Breast epithelium (tissue), 4 donors: ENCODE data around the gene PDE4A. TPM values are rescaled to one million over a fixed set of nuclear protein-coding genes. Genes with fewer than 3 reads are reported as not detected.

Experiments
- DNase-seq, 2 donors: peaks; one replicate each; pipeline ENCODE4 v3.0.0-alpha.2; 2019; ENCODE audit warnings: low spot score in 2 of 2
- H3K27ac ChIP-seq, 2 donors: fragments of 200-600 bp; sonication (generic) in 1 of 2; one replicate each; pipeline ENCODE4 v1.5.1; 2016 to 2019; ENCODE audit warnings: mild to moderate bottlenecking in 1 of 2
- H3K27me3 ChIP-seq, 2 donors: fragments of 200-600 bp; sonication (generic) in 1 of 2; one replicate each; pipeline versions ENCODE4 v1.5.1 to v1.6.0; 2017 to 2019; ENCODE audit warnings: control low read depth in 1 of 2, mild to moderate bottlenecking in 1 of 2
- H3K36me3 ChIP-seq: fragments of 200-600 bp; one replicate; pipeline ENCODE4 v1.5.1; 2019
- H3K4me1 ChIP-seq, 2 donors: fragments of 200-600 bp; sonication (generic); one replicate each; pipeline ENCODE4 v1.5.1; 2016 to 2019; ENCODE audit warnings: control low read depth in 1 of 2
- H3K4me3 ChIP-seq, 3 donors: fragments of 200-600 bp; sonication (generic); 1 replicate in 2 of 3; 2 replicates in 1 of 3; pipeline ENCODE4 v1.5.1; 2016 to 2019; ENCODE audit warnings: mild to moderate bottlenecking in 3 of 3, moderate library complexity in 2 of 3
- H3K9me3 ChIP-seq, 2 donors: fragments of 200-600 bp; sonication (generic) in 1 of 2; one replicate each; pipeline ENCODE4 v1.5.1; 2016 to 2019; ENCODE audit warnings: control low read depth in 1 of 2
- POLR2A ChIP-seq: fragments of 450-650 bp; IDR thresholded peaks from one replicate; pipeline ENCODE4 v1.6.1; 2016; ENCODE audit warnings: antibody characterized with exemption, mild to moderate bottlenecking, moderate library complexity
- POLR2AphosphoS5 ChIP-seq, 3 donors: sonication (generic); formaldehyde crosslinking; IDR thresholded peaks; one replicate each; pipeline ENCODE4 v1.6.1; 2017; ENCODE audit warnings: antibody characterized with exemption in 3 of 3
- intact Hi-C: fragments of 100-400 bp; cut with DNase I; formaldehyde crosslinking; loops from one replicate; pipeline ENCODE4 v1.15.1; 2023; ENCODE audit warnings: low total_unique reads
- total RNA-seq, 3 donors: library from RNA; depleted of rRNA; stranded (reverse); fragments of >200 nt; gene quantifications; one replicate each; pipeline ENCODE4 v1.1.0, GENCODE V29; 2016
- TF ChIP-seq, protein P1 (sequence below), 3 donors: fragments of 450-650 bp; IDR thresholded peaks; one replicate each; pipeline ENCODE4 v1.5.1; 2016 to 2017; ENCODE audit warnings: antibody characterized with exemption in 3 of 3, mild to moderate bottlenecking in 3 of 3, moderate library complexity in 3 of 3

Gene PDE4A
- total RNA-seq, 3 donors from 2014 or later: 5.6 to 20.3 (median 12.1) TPM

DNA sequence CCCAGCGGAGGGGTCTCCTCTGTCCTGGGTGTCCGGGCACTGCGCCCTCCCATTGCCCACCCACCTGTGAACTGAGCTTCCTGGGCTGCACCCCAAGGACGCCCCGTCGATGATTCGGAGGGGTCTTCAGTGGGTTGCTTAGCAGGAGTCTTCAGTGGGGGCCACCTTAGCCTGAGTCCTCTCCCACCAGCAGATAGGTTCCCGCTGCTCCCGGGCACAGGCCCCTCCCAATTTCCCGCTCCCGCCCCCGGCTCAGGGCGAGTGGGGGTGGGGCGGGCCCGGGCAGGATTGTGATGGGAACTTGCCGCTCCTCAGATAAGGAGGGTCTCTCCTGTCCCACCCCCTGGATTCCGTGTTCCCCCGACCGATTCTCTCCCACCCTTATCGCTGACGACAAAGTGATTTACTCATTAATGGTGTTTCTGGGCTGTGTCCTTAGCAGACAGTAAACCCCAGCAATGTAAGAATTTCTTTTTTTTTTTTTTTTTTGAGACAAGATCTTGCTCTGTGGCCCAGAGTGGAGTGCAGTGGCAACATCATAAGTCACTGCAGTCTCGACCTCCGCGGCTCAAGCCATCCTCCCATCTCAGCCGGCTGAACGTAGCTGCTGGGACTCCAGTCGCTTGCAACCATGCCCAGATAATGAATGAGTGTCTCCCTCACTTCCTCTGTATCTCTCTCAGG is 97.6 kb downstream of the PDE4A start:
- Histone ChIP-seq H3K27me3 (peaks cover 0 to 20% of the 10 kb centered on the region in 2 donors), H3K4me1 (no peaks in the 10 kb centered on the region), H3K27ac (peak overlapping the region; percentile 25 to 45), H3K4me3 (peak overlapping the region; percentile 17 to 69 (median 61)), H3K36me3 (no peaks in the 10 kb centered on the region), H3K9me3 (no peaks in the 10 kb centered on the region)
- TF ChIP-seq POLR2A (no peak), POLR2AphosphoS5 (IDR thresholded peaks at IDR 0.05) (no peak)
- TF ChIP-seq, protein P1, sequence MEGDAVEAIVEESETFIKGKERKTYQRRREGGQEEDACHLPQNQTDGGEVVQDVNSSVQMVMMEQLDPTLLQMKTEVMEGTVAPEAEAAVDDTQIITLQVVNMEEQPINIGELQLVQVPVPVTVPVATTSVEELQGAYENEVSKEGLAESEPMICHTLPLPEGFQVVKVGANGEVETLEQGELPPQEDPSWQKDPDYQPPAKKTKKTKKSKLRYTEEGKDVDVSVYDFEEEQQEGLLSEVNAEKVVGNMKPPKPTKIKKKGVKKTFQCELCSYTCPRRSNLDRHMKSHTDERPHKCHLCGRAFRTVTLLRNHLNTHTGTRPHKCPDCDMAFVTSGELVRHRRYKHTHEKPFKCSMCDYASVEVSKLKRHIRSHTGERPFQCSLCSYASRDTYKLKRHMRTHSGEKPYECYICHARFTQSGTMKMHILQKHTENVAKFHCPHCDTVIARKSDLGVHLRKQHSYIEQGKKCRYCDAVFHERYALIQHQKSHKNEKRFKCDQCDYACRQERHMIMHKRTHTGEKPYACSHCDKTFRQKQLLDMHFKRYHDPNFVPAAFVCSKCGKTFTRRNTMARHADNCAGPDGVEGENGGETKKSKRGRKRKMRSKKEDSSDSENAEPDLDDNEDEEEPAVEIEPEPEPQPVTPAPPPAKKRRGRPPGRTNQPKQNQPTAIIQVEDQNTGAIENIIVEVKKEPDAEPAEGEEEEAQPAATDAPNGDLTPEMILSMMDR (IDR thresholded peaks at IDR 0.05): no peak
- peak in 1 of 2 donors; percentile 27 for DNase-seq
- intact Hi-C loops: no loop called here

GRCh38 chr19:10518444-10519361 is 98.4 kb downstream of the PDE4A start:
- TF ChIP-seq POLR2AphosphoS5 (IDR thresholded peaks at IDR 0.05) (no peak), POLR2A (no peak)
- Histone ChIP-seq H3K4me3 (peak overlapping the region in 1 of 3 donors; percentile 69), H3K4me1 (no peaks in the 10 kb centered on the region), H3K9me3 (no peaks in the 10 kb centered on the region), H3K27me3 (peaks cover 0 to 15% of the 10 kb centered on the region in 2 donors), H3K36me3 (no peaks in the 10 kb centered on the region), H3K27ac (no peak overlapping the region)
- intact Hi-C loops: no loop called here
- no peak for DNase-seq

Other genes starting within 250 kb of the PDE4A start
- gene DNMT1, start 225.6 kb upstream of the PDE4A start, total RNA-seq: 10 to 100 TPM; 30.6 to 55.1 (median 55.0) TPM
- 10 to 100 TPM in 2 of 3 donors, 1 to 10 TPM in 1; 6.1 to 18.4 (median 13.1) TPM for gene S1PR2, start 189.2 kb upstream of the PDE4A start, total RNA-seq
- 10 to 100 TPM; 40.2 to 57.7 (median 52.7) TPM for gene MRPL4, start 168.3 kb upstream of the PDE4A start, total RNA-seq
- gene ICAM1, start 149.4 kb upstream of the PDE4A start, total RNA-seq: 10 to 100 TPM; 20.6 to 52.2 (median 20.8) TPM
- 1 to 10 TPM in 2 of 3 donors, not detected in 1; 1.1 to 1.6 TPM for gene ICAM4, start 133.6 kb upstream of the PDE4A start, total RNA-seq
- gene ICAM5, start 130.6 kb upstream of the PDE4A start, total RNA-seq: 1 to 10 TPM in 2 of 3 donors, under 1 TPM in 1; 0.64 to 1.8 (median 1.3) TPM
- 1 to 10 TPM; 1.3 to 4.4 (median 3.3) TPM for gene ZGLP1, start 110.7 kb upstream of the PDE4A start, total RNA-seq
- gene FDX2, start 104.5 kb upstream of the PDE4A start, total RNA-seq: 10 to 100 TPM; 14.7 to 19.9 (median 15.7) TPM
- 10 to 100 TPM; 10.7 to 17.7 (median 12.3) TPM for gene RAVER1, start 87.0 kb upstream of the PDE4A start, total RNA-seq
- 10 to 100 TPM in 1 of 3 donors, 1 to 10 TPM in 2; 5.9 to 10.1 (median 7.9) TPM for gene ICAM3, start 80.9 kb upstream of the PDE4A start, total RNA-seq
- 100 to 1,000 TPM in 2 of 3 donors, 10 to 100 TPM in 1; 61.6 to 109 (median 104) TPM for gene TYK2, start 40.0 kb upstream of the PDE4A start, total RNA-seq
- gene CDC37, start 17.0 kb upstream of the PDE4A start, total RNA-seq: 100 to 1,000 TPM; 141 to 213 (median 172) TPM
- gene KEAP1, start 82.8 kb downstream of the PDE4A start, total RNA-seq: 10 to 100 TPM; 52.8 to 53.6 (median 53.6) TPM
- 1 to 10 TPM in 1 of 3 donors, under 1 TPM in 2; 0.16 to 1.2 (median 0.66) TPM for gene S1PR5, start 96.9 kb downstream of the PDE4A start, total RNA-seq
- gene ATG4D, start 123.4 kb downstream of the PDE4A start, total RNA-seq: 10 to 100 TPM; 13.1 to 18.0 (median 16.1) TPM
- 10 to 100 TPM; 16.4 to 23.6 (median 17.6) TPM for gene KRI1, start 145.5 kb downstream of the PDE4A start, total RNA-seq
- 1 to 10 TPM; 5.3 to 9.4 (median 8.8) TPM for gene CDKN2D, start 148.4 kb downstream of the PDE4A start, total RNA-seq
- gene AP1M2, start 166.8 kb downstream of the PDE4A start, total RNA-seq: 10 to 100 TPM in 2 of 3 donors, not detected in 1; 34.1 to 49.9 TPM
- gene SLC44A2, start 205.0 kb downstream of the PDE4A start, total RNA-seq: 10 to 100 TPM; 63.0 to 92.5 (median 67.5) TPM
- 100 to 1,000 TPM in 2 of 3 donors, 10 to 100 TPM in 1; 80.2 to 166 (median 115) TPM for gene ILF3, start 233.8 kb downstream of the PDE4A start, total RNA-seq